IPS-20b (cell line): ENCODE data around the gene PEX5L.
A peak's percentile ranks its signal among the peaks of the same experiment; 100 is the strongest.

Source experiments
- H3K27ac ChIP-seq: one replicate; pipeline ENCODE4 v1.5.1; 2013; ENCODE audit warnings: low read length
- H3K27me3 ChIP-seq: 2 replicates; pipeline ENCODE4 v1.6.1; 2013; ENCODE audit warnings: mild to moderate bottlenecking, low read length, inconsistent platforms; ENCODE audit not compliant: insufficient read depth
- H3K36me3 ChIP-seq: 2 replicates; pipeline ENCODE4 v1.6.1; 2013; ENCODE audit warnings: low read depth, mild to moderate bottlenecking, inconsistent platforms, low read length, moderate library complexity; ENCODE audit not compliant: insufficient read depth
- H3K4me1 ChIP-seq: 2 replicates; pipeline ENCODE4 v1.6.1; 2013; ENCODE audit warnings: mild to moderate bottlenecking, control low read depth, inconsistent platforms, low read length, moderate library complexity; ENCODE audit not compliant: insufficient read depth
- H3K4me3 ChIP-seq: 2 replicates; pipeline ENCODE4 v1.5.1; 2013; ENCODE audit warnings: mild to moderate bottlenecking, low read length, inconsistent platforms
- H3K9ac ChIP-seq: 2 replicates; pipeline ENCODE4 v1.6.1; 2013; ENCODE audit warnings: low read depth, mild to moderate bottlenecking, inconsistent platforms, low read length, moderate library complexity
- H3K9me3 ChIP-seq: 2 replicates; pipeline ENCODE4 v1.6.1; 2013; ENCODE audit warnings: mild to moderate bottlenecking, low read depth, low read length, inconsistent platforms; ENCODE audit not compliant: insufficient read depth

PEX5L gene, protein sequence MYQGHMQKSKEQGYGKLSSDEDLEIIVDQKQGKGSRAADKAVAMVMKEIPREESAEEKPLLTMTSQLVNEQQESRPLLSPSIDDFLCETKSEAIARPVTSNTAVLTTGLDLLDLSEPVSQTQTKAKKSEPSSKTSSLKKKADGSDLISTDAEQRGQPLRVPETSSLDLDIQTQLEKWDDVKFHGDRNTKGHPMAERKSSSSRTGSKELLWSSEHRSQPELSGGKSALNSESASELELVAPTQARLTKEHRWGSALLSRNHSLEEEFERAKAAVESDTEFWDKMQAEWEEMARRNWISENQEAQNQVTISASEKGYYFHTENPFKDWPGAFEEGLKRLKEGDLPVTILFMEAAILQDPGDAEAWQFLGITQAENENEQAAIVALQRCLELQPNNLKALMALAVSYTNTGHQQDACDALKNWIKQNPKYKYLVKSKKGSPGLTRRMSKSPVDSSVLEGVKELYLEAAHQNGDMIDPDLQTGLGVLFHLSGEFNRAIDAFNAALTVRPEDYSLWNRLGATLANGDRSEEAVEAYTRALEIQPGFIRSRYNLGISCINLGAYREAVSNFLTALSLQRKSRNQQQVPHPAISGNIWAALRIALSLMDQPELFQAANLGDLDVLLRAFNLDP

GRCh38 chr3:180036671-180037455 is at the start of gene PEX5L:
PEX5L (minus strand) TSS chr3:180036937; CDS start chr3:180036599, 338 bp downstream.
- Histone ChIP-seq H3K9ac (peak within 1 kb of the TSS; percentile 79; the same call in 1 of the 2 replicates), H3K36me3 (no peaks in the 10 kb centered on the region), H3K4me3 (peak within 1 kb of the TSS; percentile 81), H3K9me3 (no peaks in the 10 kb centered on the region), H3K27me3 (peaks cover 53% of the 10 kb centered on the region), H3K27ac (no peak within 1 kb of the TSS), H3K4me1 (peaks cover 14% of the 10 kb centered on the region; the same call in 1 of the 2 replicates)

DNA sequence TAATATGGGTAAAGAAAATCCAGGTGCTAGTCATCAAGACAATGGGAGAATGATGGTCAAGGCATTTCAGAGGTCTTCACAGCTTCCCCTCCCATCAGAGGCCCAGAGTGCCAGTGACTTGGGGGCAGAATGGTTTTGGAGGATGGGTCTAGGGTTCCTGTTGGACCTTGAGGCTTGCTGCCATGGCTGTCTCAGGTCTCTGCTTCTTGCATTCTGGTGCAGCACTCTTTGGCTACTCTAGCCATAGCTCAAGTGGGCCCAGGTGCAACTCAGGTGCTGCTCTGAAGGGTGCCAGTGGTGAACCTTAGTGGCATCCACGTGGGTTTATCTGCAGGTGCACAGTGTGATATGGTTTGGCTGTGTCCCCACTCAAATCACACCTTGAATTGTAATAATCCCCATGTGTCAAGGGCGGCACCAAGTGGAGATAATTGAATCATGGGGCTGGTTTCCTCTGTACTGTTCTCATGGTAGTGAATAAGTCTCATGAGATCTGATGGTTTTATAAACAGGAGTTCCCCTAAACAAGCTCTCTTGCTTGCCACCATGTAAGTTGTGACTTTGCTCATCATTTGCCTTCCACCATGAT is 48.5 kb upstream of the PEX5L start:
- no peaks in the 10 kb centered on the region for H3K4me1 ChIP-seq
- H3K9me3 ChIP-seq, result no peaks in the 10 kb centered on the region
- no peaks in the 10 kb centered on the region for H3K36me3 ChIP-seq
- H3K27ac ChIP-seq, result no peak overlapping the region
- no peak overlapping the region for H3K4me3 ChIP-seq
- H3K27me3 ChIP-seq, result no peaks in the 10 kb centered on the region
- no peak overlapping the region for H3K9ac ChIP-seq

DNA sequence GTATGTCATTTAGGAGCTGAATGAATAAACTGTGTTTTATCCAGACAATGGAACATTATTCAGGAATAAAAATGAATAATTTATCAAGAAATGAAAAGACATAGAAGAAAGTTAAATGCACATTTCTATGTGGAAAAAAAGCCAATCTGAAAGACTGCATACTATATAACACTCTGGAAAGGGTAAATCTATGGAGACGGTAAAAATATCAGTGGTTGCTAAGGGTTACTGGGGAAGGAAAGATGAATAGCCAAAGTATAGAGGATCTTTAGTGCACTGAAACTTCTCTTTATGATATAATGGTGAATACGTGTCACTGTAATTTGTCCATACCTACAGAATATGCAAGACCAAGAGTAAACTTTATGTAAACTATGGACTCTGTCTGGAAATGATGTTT is 46.0 kb upstream of the PEX5L start:
- Histone ChIP-seq H3K4me1 (no peaks in the 10 kb centered on the region), H3K4me3 (no peak overlapping the region), H3K9ac (no peak overlapping the region), H3K27ac (no peak overlapping the region), H3K9me3 (no peaks in the 10 kb centered on the region), H3K36me3 (no peaks in the 10 kb centered on the region), H3K27me3 (no peaks in the 10 kb centered on the region)

DNA sequence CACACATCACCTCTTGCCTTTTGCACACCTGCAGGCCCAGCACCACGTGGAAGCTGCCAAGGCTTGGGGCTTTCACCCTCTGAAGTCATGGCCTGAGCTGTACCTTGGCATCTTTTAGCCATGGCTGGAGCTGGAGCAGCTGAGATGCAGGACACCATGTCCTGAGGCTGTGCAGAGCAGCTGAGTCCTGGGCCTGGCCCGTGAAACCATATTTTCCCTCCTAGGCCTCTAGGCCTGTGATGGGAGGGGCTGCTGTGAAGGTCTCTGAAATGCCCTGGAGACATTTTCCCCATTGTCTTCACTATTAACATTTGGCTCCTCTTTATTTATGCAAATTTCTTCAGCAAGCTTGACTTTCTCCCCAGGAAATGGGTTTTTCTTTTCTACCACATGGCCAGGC is 41.9 kb upstream of the PEX5L start:
- Histone ChIP-seq H3K27me3 (no peaks in the 10 kb centered on the region), H3K27ac (no peak overlapping the region), H3K36me3 (no peaks in the 10 kb centered on the region), H3K4me3 (no peak overlapping the region), H3K9me3 (no peaks in the 10 kb centered on the region), H3K4me1 (no peaks in the 10 kb centered on the region), H3K9ac (no peak overlapping the region)

- no peaks in the 10 kb centered on the region for H3K36me3 ChIP-seq
- H3K27ac ChIP-seq, result no peak overlapping the region
- H3K9me3 ChIP-seq, result no peaks in the 10 kb centered on the region
- peaks cover 10% of the 10 kb centered on the region for H3K4me1 ChIP-seq
- no peaks in the 10 kb centered on the region for H3K27me3 ChIP-seq
- H3K9ac ChIP-seq, result no peak overlapping the region
- no peak overlapping the region for H3K4me3 ChIP-seq
Measured at GRCh38 chr3:180073561-180073960, 36.8 kb upstream of the PEX5L start.

GRCh38 chr3:180072786-180073185 is 36.0 kb upstream of the PEX5L start:
- H3K36me3 ChIP-seq, result no peaks in the 10 kb centered on the region
- H3K27me3 ChIP-seq, result no peaks in the 10 kb centered on the region
- H3K4me3 ChIP-seq, result no peak overlapping the region
- H3K27ac ChIP-seq, result no peak overlapping the region
- H3K9ac ChIP-seq, result no peak overlapping the region
- no peaks in the 10 kb centered on the region for H3K9me3 ChIP-seq
- H3K4me1 ChIP-seq, result peaks cover 10% of the 10 kb centered on the region

- Histone ChIP-seq H3K9me3 (no peaks in the 10 kb centered on the region), H3K36me3 (no peaks in the 10 kb centered on the region), H3K9ac (no peak overlapping the region), H3K27me3 (no peaks in the 10 kb centered on the region), H3K27ac (no peak overlapping the region), H3K4me1 (peaks cover 10% of the 10 kb centered on the region), H3K4me3 (no peak overlapping the region)
Measured at GRCh38 chr3:180070925-180071324, 34.2 kb upstream of the PEX5L start.

DNA sequence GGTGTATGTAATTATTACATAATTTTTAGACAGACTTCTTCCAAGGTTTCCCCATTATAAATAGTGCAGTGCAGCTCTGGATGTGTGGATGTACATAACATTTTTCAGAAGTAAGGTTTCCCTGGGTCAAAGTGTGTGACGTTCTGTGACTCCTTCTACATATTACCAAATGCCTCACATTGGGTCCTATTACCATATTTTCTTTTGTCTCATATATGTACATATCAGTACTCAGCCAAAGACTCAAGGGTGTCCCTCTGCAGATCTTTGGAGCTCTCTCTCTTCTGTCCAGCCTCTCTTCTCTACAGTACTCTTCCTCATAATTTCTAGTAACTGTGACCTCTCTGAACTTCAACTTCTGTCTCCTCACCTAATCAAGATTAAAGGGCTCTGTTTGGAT is 31.3 kb upstream of the PEX5L start:
- Histone ChIP-seq H3K4me1 (peaks cover 7% of the 10 kb centered on the region; the same call in 1 of the 2 replicates), H3K9ac (no peak overlapping the region), H3K36me3 (no peaks in the 10 kb centered on the region), H3K27me3 (no peaks in the 10 kb centered on the region), H3K27ac (no peak overlapping the region), H3K4me3 (no peak overlapping the region), H3K9me3 (no peaks in the 10 kb centered on the region)

GRCh38 chr3:180066598-180066997 is 29.9 kb upstream of the PEX5L start:
- Histone ChIP-seq H3K36me3 (no peaks in the 10 kb centered on the region), H3K4me3 (no peak overlapping the region), H3K27me3 (no peaks in the 10 kb centered on the region), H3K4me1 (no peaks in the 10 kb centered on the region; the same call in 1 of the 2 replicates), H3K9ac (no peak overlapping the region), H3K9me3 (no peaks in the 10 kb centered on the region), H3K27ac (no peak overlapping the region)

- Histone ChIP-seq H3K36me3 (no peaks in the 10 kb centered on the region), H3K27ac (no peak overlapping the region), H3K4me1 (no peaks in the 10 kb centered on the region), H3K9ac (no peak overlapping the region), H3K27me3 (no peaks in the 10 kb centered on the region), H3K9me3 (no peaks in the 10 kb centered on the region), H3K4me3 (no peak overlapping the region)
Measured at GRCh38 chr3:180063783-180064182, 27.0 kb upstream of the PEX5L start.

DNA sequence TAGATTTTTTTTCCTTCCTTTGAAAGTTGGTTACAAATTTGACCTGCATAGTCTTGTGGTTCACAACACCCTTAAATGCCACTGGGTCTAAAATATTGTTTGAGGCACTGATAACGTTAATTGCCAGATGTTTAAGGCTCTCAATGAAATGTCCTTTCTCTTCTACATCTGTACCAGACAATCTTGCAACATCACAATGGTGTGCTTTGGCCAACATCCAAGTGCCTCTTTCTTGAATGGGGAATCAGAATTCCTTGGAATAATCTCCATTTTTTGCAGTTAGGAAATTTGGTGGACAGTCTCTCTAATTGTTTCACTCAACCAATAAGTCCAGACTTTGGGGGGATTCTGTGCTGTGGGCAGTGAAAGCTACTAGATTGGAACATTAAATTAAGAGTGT is 26.0 kb upstream of the PEX5L start:
- H3K4me1 ChIP-seq, result no peaks in the 10 kb centered on the region
- H3K9ac ChIP-seq, result no peak overlapping the region
- H3K27ac ChIP-seq, result no peak overlapping the region
- H3K4me3 ChIP-seq, result no peak overlapping the region
- H3K27me3 ChIP-seq, result no peaks in the 10 kb centered on the region
- H3K9me3 ChIP-seq, result no peaks in the 10 kb centered on the region
- H3K36me3 ChIP-seq, result no peaks in the 10 kb centered on the region
